Gastrocnemius medialis (tissue), 4 donors: Measurements from ENCODE around the gene FAM3A. TPM values are rescaled to one million over a fixed set of nuclear protein-coding genes. Genes with fewer than 3 reads are reported as not detected.

Source experiments
- ATAC-seq, 2 donors: fragments of 150-250 bp; one replicate each; pipeline ENCODE4 v1.9.1; 2016
- DNase-seq, 2 donors: peaks; one replicate each; pipeline ENCODE4 v3.0.0-alpha.2; 2019
- H3K27ac ChIP-seq, 4 donors: fragments of 200-600 bp; sonication (generic); 1 replicate in 1 of 4; 2 replicates in 3 of 4; pipeline ENCODE4 v1.5.1; 2016 to 2018; ENCODE audit warnings: mild to moderate bottlenecking in 2 of 4, moderate library complexity in 1 of 4
- H3K27me3 ChIP-seq, 3 donors: fragments of 200-600 bp; sonication (generic) in 2 of 3; 1 replicate in 1 of 3; 2 replicates in 2 of 3; pipeline versions ENCODE4 v1.5.1 to v1.6.0; 2016 to 2019; ENCODE audit warnings: mild to moderate bottlenecking in 1 of 3, moderate library complexity in 1 of 3
- H3K36me3 ChIP-seq, 2 donors: fragments of 200-600 bp; sonication (generic) in 1 of 2; one replicate each; pipeline ENCODE4 v1.5.1; 2017 to 2018
- H3K4me1 ChIP-seq, 2 donors: fragments of 200-600 bp; sonication (generic) in 1 of 2; one replicate each; pipeline ENCODE4 v1.5.1; 2016 to 2017; ENCODE audit warnings: mild to moderate bottlenecking in 2 of 2
- H3K4me3 ChIP-seq, 4 donors: fragments of 200-600 bp; sonication (generic) in 3 of 4; 1 replicate in 1 of 4; 2 replicates in 3 of 4; pipeline ENCODE4 v1.5.1; 2016 to 2019; ENCODE audit warnings: mild to moderate bottlenecking in 2 of 4
- H3K9me3 ChIP-seq, 3 donors: fragments of 200-600 bp; sonication (generic) in 2 of 3; 1 replicate in 1 of 3; 2 replicates in 2 of 3; pipeline ENCODE4 v1.5.1; 2016 to 2019
- CTCF ChIP-seq, 5 experiments: fragments of 450-650 bp in 3 of 5; fragments of 200-600 bp in 2 of 5; sonication (generic) in 2 of 5; IDR thresholded peaks in 4 of 5; conservative IDR thresholded peaks in 1 of 5; 1 replicate in 4 of 5; 2 replicates in 1 of 5; pipeline ENCODE4 v1.5.1; 2016 to 2019; ENCODE audit warnings: antibody characterized with exemption in 5 of 5, mild to moderate bottlenecking in 3 of 5, moderate library complexity in 3 of 5
- POLR2A ChIP-seq, 2 donors: fragments of 450-650 bp; IDR thresholded peaks; one replicate each; pipeline ENCODE4 v1.6.1; 2017; ENCODE audit warnings: antibody characterized with exemption in 2 of 2, mild to moderate bottlenecking in 2 of 2, moderate library complexity in 2 of 2
- in situ Hi-C, 4 donors: fragments of 200-750 bp; cut with MboI; loops; one replicate each; pipeline versions ENCODE4 v1.15.0 to v1.8.0; 2017; ENCODE audit warnings: low sequenced_read_pairs in 4 of 4
- intact Hi-C: fragments of 100-400 bp; cut with DNase I; formaldehyde crosslinking; loops from one replicate; pipeline ENCODE4 v1.15.1; 2023; ENCODE audit warnings: low total_unique reads
- total RNA-seq, 4 donors: library from RNA; depleted of rRNA; stranded (reverse); fragments of >200 nt; gene quantifications; one replicate each; pipeline versions ENCODE4 v1.1.0 to v1.2.3, GENCODE V29; 2016

The FAM3A gene
- total RNA-seq, 4 donors from 2014 or later: 28.3 to 44.5 (median 37.8) TPM

- intact Hi-C loops: no loop called here
- no peak overlapping the region for H3K4me3 ChIP-seq
- DNase-seq (no peak), ATAC-seq (no peak)
- in situ Hi-C loops: no loop called here
- peaks cover 0 to 4% of the 10 kb centered on the region in 2 donors for H3K36me3 ChIP-seq
- TF ChIP-seq POLR2A (IDR thresholded peaks at IDR 0.05): no peak
- TF ChIP-seq CTCF (IDR thresholded peaks at IDR 0.05 in 4 of 5, conservative IDR thresholded peaks at IDR 0.05 in 1 of 5): no peak
- no peak overlapping the region for H3K27ac ChIP-seq
- no peaks in the 10 kb centered on the region for H3K4me1 ChIP-seq
- H3K9me3 ChIP-seq: no peaks in the 10 kb centered on the region
- no peaks in the 10 kb centered on the region for H3K27me3 ChIP-seq
Measured at GRCh38 chrX:154507673-154508383, 8.2 kb downstream of the FAM3A start.

- TF ChIP-seq CTCF (IDR thresholded peaks at IDR 0.05 in 4 of 5, conservative IDR thresholded peaks at IDR 0.05 in 1 of 5): no peak
- no peak for TF ChIP-seq POLR2A (IDR thresholded peaks at IDR 0.05)
- no peak for DNase-seq
- no peaks in the 10 kb centered on the region for H3K9me3 ChIP-seq
- H3K36me3 ChIP-seq: peaks cover 0 to 4% of the 10 kb centered on the region in 2 donors
- H3K27ac ChIP-seq: no peak overlapping the region
- no peak for ATAC-seq
- H3K27me3 ChIP-seq: no peaks in the 10 kb centered on the region
- no peak overlapping the region for H3K4me3 ChIP-seq
- intact Hi-C loops (no loop called here), in situ Hi-C loops (no loop called here)
- no peaks in the 10 kb centered on the region for H3K4me1 ChIP-seq
Measured at GRCh38 chrX:154506483-154507332, 9.3 kb downstream of the FAM3A start.

- intact Hi-C loops: no loop called here
- in situ Hi-C loops: no loop called here
- Histone ChIP-seq H3K4me1 (no peaks in the 10 kb centered on the region), H3K27ac (no peak overlapping the region), H3K27me3 (no peaks in the 10 kb centered on the region), H3K9me3 (no peaks in the 10 kb centered on the region), H3K36me3 (peaks cover 0 to 4% of the 10 kb centered on the region in 2 donors), H3K4me3 (no peak overlapping the region)
- ATAC-seq (no peak), DNase-seq (no peak)
- TF ChIP-seq POLR2A (IDR thresholded peaks at IDR 0.05): no peak
- no peak for TF ChIP-seq CTCF (IDR thresholded peaks at IDR 0.05 in 4 of 5, conservative IDR thresholded peaks at IDR 0.05 in 1 of 5)
Measured at GRCh38 chrX:154505734-154506133, 10.3 kb downstream of the FAM3A start.

GRCh38 chrX:154502989-154503388 lies 13.0 kb downstream of the FAM3A start:
- TF ChIP-seq POLR2A (IDR thresholded peaks at IDR 0.05) (no peak), CTCF (IDR thresholded peaks at IDR 0.05 in 4 of 5, conservative IDR thresholded peaks at IDR 0.05 in 1 of 5) (no peak)
- in situ Hi-C loops: no loop called here
- H3K4me1 ChIP-seq: no peaks in the 10 kb centered on the region
- no peak overlapping the region for H3K4me3 ChIP-seq
- H3K27me3 ChIP-seq: no peaks in the 10 kb centered on the region
- intact Hi-C loops: no loop called here
- ATAC-seq (no peak), DNase-seq (no peak)
- no peaks in the 10 kb centered on the region for H3K9me3 ChIP-seq
- H3K27ac ChIP-seq: no peak overlapping the region
- peaks cover 0 to 4% of the 10 kb centered on the region in 2 donors for H3K36me3 ChIP-seq
